Lower lobe of right lung (tissue), 2 donors: Measurements from ENCODE around the gene GREB1L. TPM values are rescaled to one million over a fixed set of nuclear protein-coding genes. Genes with fewer than 3 reads are reported as not detected.

Experiments
- ATAC-seq, 2 donors: fragments of 200-7000 bp; cut with Tn5 transposase; one replicate each; pipeline ENCODE4 v1.9.1; 2020 to 2022; ENCODE audit warnings: mild to moderate bottlenecking in 2 of 2, moderate library complexity in 2 of 2
- DNase-seq: peaks from one replicate; pipeline ENCODE4 v3.0.0-alpha.2; 2020
- H3K27ac ChIP-seq: fragments of 200-600 bp; one replicate; pipeline ENCODE4 v1.8.0; 2022
- H3K27me3 ChIP-seq: fragments of 200-600 bp; one replicate; pipeline ENCODE4 v1.8.0; 2022; ENCODE audit warnings: low read depth
- H3K36me3 ChIP-seq: fragments of 200-600 bp; one replicate; pipeline ENCODE4 v1.8.0; 2022; ENCODE audit warnings: mild to moderate bottlenecking
- H3K4me1 ChIP-seq: fragments of 200-600 bp; one replicate; pipeline ENCODE4 v1.8.0; 2022
- H3K4me3 ChIP-seq: fragments of 200-600 bp; one replicate; pipeline ENCODE4 v1.8.0; 2022; ENCODE audit warnings: mild to moderate bottlenecking
- H3K9me3 ChIP-seq: fragments of 200-600 bp; one replicate; pipeline ENCODE4 v1.8.0; 2022
- intact Hi-C: fragments of 100-400 bp; cut with DNase I; formaldehyde crosslinking; loops from one replicate; pipeline ENCODE4 v1.11.0; 2022
- total RNA-seq: library from RNA; stranded (reverse); fragmentation: NEBNext Ultra II Directional; extraction: Animal tissue kit (Norgen Biotek cat#: 25700); gene quantifications from one replicate; pipeline ENCODE4 v1.2.1, GENCODE V29; 2021
- TF ChIP-seq, protein P1 (sequence below): fragments of 200-600 bp; IDR thresholded peaks from one replicate; pipeline ENCODE4 v1.8.0; 2022; ENCODE audit warnings: antibody characterized with exemption, mild to moderate bottlenecking
- donor health status: DM: no; HTN: yes; CAD: no; lungs with severe emphysema.

GREB1L gene
- total RNA-seq, 1 donor from 2014 or later: 0.74 TPM

DNA sequence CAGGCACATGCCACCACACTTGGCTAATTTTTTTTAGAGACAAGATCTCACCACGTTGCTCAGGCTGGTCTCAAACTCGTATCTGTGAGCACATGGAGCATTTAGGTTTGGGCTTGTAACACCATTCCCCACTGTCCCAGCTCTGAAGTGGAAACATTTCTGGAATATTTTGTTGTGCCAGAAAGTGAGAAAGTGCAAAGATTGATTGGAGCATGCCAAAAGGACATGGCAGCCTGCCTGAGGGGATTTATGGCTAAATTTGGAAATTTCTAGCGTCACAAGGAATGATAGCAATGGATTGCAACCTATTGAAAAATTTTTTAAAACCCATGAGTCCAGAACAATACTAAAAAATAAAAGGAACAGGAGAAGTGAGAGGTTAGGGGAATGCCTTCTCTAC lies 221.7 kb downstream of the GREB1L start:
- intact Hi-C loops: no loop called here
- no peak overlapping the region for H3K27ac ChIP-seq
- no peak for DNase-seq
- H3K36me3 ChIP-seq: no peaks in the 10 kb centered on the region
- H3K4me3 ChIP-seq: no peak overlapping the region
- no peaks in the 10 kb centered on the region for H3K27me3 ChIP-seq
- no peak for ATAC-seq
- H3K4me1 ChIP-seq: no peaks in the 10 kb centered on the region
- TF ChIP-seq, protein P1, sequence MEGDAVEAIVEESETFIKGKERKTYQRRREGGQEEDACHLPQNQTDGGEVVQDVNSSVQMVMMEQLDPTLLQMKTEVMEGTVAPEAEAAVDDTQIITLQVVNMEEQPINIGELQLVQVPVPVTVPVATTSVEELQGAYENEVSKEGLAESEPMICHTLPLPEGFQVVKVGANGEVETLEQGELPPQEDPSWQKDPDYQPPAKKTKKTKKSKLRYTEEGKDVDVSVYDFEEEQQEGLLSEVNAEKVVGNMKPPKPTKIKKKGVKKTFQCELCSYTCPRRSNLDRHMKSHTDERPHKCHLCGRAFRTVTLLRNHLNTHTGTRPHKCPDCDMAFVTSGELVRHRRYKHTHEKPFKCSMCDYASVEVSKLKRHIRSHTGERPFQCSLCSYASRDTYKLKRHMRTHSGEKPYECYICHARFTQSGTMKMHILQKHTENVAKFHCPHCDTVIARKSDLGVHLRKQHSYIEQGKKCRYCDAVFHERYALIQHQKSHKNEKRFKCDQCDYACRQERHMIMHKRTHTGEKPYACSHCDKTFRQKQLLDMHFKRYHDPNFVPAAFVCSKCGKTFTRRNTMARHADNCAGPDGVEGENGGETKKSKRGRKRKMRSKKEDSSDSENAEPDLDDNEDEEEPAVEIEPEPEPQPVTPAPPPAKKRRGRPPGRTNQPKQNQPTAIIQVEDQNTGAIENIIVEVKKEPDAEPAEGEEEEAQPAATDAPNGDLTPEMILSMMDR: no peak
- no peaks in the 10 kb centered on the region for H3K9me3 ChIP-seq

DNA sequence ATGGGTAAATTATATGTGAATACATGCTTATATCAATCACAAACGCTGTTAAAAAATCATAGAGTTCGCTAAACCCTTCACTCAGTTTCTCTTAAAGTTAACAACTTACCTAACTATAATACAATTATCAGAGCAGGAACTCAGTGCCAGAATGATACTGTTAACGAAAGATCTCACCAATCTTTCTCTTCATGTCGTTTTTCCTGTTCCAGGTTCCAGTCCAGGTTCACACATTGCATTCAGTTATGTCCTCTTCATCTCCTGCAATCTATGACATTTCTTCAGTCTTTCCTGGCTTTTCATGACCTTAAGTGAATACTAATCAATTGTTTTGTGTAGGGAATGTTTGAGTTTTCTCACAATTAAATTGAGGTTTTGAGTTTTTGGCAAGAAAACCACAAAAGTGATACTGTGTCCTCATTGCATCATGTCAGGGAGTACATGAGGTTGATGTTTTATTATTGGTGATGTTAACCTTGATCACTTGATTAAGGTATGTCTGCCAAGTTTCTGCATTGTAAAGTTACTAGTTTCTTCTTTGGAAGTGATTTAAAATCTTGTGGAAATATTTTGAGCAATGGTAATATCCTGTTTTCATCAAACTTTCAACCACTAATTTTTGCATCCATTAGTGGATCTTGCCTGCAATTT lies 226.6 kb downstream of the GREB1L start:
- Histone ChIP-seq H3K9me3 (no peaks in the 10 kb centered on the region), H3K27me3 (no peaks in the 10 kb centered on the region), H3K4me3 (no peak overlapping the region), H3K4me1 (no peaks in the 10 kb centered on the region), H3K36me3 (no peaks in the 10 kb centered on the region), H3K27ac (no peak overlapping the region)
- TF ChIP-seq, protein P1: no peak
- intact Hi-C loops: no loop called here
- DNase-seq: no peak
- no peak for ATAC-seq

DNA sequence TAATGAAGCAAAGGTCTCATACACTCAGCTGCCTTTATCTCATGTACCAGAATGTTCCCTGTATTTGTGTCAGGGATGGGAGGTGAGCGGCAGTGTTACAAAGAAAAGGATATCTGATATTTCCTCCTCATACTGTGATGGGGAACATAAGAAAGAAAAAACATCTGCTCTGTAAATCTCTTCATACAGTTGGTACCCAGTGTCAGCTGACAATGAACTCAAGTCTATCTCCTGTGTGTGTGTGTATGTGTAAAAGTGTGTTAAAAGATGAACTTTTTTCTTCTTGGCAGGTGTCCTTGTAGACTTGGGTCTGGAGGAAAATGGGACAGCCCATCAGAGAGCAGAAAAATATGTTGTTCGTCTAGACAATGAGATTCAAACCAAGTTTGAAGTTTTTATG lies 230.7 kb downstream of the GREB1L start:
- no peaks in the 10 kb centered on the region for H3K36me3 ChIP-seq
- TF ChIP-seq, protein P1: no peak
- no peaks in the 10 kb centered on the region for H3K4me1 ChIP-seq
- ATAC-seq (no peak), DNase-seq (no peak)
- peaks cover 4% of the 10 kb centered on the region for H3K27me3 ChIP-seq
- H3K9me3 ChIP-seq: no peaks in the 10 kb centered on the region
- no peak overlapping the region for H3K27ac ChIP-seq
- intact Hi-C loops: no loop called here
- no peak overlapping the region for H3K4me3 ChIP-seq

DNA sequence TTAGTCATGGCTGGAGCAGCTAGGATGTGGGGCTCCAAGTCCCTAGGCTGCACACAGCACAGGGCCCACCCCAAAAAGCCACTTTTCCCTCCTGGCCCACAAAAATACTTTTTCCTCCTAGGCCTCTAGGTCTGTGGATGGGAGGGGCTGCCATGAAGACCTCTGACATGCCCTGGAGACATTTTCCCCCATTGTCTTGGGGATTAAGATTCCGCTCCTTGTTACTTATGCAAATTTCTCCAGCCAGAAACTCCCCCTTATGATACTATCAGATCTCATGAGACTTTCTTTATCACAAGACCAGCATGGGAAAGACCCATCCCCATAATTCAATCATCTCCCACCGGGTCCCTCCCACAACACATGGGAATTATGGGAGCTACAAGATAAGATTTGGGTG lies 232.6 kb downstream of the GREB1L start:
- DNase-seq: no peak
- Histone ChIP-seq H3K36me3 (no peaks in the 10 kb centered on the region), H3K4me3 (no peak overlapping the region), H3K9me3 (no peaks in the 10 kb centered on the region), H3K4me1 (no peaks in the 10 kb centered on the region), H3K27ac (no peak overlapping the region), H3K27me3 (peaks cover 4% of the 10 kb centered on the region)
- intact Hi-C loops: no loop called here
- no peak for ATAC-seq
- TF ChIP-seq, protein P1: no peak

DNA sequence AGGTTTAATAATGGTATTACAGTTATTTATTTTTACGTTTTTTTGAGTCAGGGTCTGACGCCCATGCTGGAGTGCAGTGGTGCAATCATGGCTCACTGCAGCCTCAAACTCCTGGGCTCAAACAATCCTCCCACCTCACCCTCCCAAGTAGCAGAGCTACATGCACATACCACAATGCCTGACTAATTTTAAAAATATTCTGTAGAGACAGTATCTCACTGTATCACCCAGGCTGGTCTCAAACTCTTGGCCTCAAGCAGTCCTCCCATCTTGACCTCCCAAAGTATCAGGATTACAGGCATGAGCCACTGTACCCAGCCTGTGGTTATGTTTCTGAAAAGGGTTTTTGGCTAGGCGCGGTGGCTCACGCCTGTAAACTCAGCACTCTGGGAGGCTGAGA lies 237.7 kb downstream of the GREB1L start:
- Histone ChIP-seq H3K27ac (no peak overlapping the region), H3K36me3 (no peaks in the 10 kb centered on the region), H3K4me3 (no peak overlapping the region), H3K4me1 (no peaks in the 10 kb centered on the region), H3K9me3 (no peaks in the 10 kb centered on the region), H3K27me3 (peaks cover 4% of the 10 kb centered on the region)
- TF ChIP-seq, protein P1: no peak
- ATAC-seq: no peak
- intact Hi-C loops: no loop called here
- DNase-seq: no peak

DNA sequence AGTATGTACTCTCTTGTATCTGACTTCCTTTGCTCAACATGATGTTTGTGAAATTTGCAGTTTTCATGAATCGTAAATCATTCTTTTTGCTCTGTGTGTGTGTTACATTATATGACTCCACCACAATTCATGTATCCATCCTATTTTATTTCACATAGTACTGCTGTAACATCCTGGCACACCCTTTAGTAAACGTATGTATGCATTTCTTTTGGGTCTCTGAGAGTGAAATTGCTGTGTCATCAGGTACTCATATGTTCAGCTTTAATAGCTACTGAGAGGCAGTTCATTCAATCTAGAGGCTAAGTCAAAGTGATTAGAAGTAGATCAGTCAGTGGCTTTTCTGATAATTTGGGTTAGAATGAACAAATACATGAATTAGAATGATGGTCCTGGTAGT lies 239.7 kb downstream of the GREB1L start:
- Histone ChIP-seq H3K4me3 (no peak overlapping the region), H3K27ac (no peak overlapping the region), H3K4me1 (no peaks in the 10 kb centered on the region), H3K9me3 (no peaks in the 10 kb centered on the region), H3K36me3 (no peaks in the 10 kb centered on the region), H3K27me3 (peaks cover 4% of the 10 kb centered on the region)
- ATAC-seq: no peak
- intact Hi-C loops: no loop called here
- TF ChIP-seq, protein P1: no peak
- DNase-seq: no peak
